Measurements from ENCODE around the gene E4F1.

DNA sequence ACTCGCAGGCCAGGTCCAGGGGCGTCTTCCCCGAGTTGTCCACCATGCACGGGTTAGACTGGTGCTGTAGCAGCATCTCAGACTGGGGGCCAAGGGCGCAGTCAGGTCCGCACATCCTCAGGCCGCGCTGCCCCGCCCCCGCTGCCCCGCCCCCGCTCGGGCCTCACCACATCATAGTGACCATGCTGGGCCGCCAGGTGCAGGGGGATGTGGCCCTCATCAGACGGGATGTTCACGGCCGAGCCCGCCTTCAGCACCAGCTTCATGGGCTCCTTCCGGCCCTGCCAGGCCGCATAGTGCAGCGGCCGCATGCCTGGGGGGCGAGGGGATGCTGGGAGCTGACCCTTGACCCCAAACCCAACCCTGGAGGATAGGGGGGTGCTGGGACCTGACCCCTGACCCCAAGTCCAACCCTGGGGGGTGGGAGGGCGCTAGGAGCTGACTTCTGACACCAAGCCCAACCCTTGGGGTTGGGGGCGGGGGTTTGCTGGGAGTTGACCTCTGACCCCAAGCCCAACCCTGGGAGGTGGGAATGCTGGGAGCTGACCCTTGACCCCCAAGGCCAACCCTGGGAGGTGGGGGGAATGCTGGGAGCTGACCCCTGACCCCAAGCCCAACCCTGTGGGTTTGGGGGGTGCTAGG, 34.0 kb upstream of the E4F1 start:
- TF ChIP-seq RAD21 (IDR thresholded peaks at IDR 0.05), result no peak
- TF ChIP-seq TAF1 (conservative IDR thresholded peaks at IDR 0.05), result no peak
- TF ChIP-seq CTCF (IDR thresholded peaks at IDR 0.05; ENCODE audit: low read depth, low read length, missing input control), result no peak
- TF ChIP-seq, protein P1, sequence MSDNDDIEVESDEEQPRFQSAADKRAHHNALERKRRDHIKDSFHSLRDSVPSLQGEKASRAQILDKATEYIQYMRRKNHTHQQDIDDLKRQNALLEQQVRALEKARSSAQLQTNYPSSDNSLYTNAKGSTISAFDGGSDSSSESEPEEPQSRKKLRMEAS (IDR thresholded peaks at IDR 0.05), result no peak
- no peak for TF ChIP-seq EGR1 (IDR thresholded peaks at IDR 0.05; ENCODE audit: low read depth in 2 of 2)
- TF ChIP-seq JUND (IDR thresholded peaks at IDR 0.05), result no peak
